HG03521 (cell line): ENCODE data around the gene METTL2B.
"Not testable (repeated sequence)": the region's sequence is repeated elsewhere in the genome, so short reads cannot be mapped to it uniquely, and the experiment has no call there.

Experiments used
- ATAC-seq: cut with Tn5 transposase; IDR thresholded peaks from one replicate; pipeline ENCODE4 v1.9.1; 2021; ENCODE audit warnings: mild to moderate bottlenecking, moderate library complexity; ENCODE audit not compliant: unreplicated experiment

The METTL2B gene

DNA sequence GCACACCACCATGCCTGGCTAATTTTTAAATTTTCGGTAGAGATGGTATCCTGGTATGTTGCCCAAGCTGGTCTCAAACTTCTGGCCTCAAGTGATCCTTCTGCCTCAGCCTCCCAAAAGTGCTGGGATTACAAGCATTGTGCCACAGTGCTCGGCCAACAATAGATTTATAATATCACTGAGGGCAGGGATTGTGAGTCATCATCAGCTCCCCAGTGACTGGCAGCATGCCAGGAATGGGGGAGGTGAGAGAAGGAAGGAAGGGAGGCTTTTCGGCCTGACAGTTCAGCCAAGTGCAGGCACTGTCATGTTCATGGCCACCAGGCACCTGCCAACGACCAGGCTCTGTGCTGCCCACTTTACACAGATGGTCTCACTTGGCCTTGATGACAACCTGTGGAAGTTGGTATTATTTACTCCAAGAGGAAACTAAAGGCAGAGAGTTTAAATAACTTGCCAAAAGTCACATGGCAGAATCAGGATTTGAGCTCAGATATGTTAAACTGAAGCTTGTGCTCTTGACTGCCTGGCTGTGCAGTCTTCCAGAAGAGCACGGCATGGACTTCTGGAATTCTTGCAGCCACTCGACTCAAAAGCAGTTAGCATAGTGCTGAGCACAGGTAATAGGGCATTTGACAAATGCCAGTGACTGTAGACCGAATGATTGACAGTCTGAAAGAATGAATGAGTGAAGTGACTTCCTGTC is 46.8 kb downstream of the METTL2B start:
- ATAC-seq: not testable (repeated sequence)

GRCh38 chr7:128523932-128524524 is 47.5 kb downstream of the METTL2B start:
- ATAC-seq: not testable (repeated sequence)

- ATAC-seq: not testable (repeated sequence)
These were observed 49.0 kb downstream of the METTL2B start for GRCh38 chr7:128525584-128525983.

GRCh38 chr7:128526062-128526466 is 49.5 kb downstream of the METTL2B start:
- not testable (repeated sequence) for ATAC-seq

DNA sequence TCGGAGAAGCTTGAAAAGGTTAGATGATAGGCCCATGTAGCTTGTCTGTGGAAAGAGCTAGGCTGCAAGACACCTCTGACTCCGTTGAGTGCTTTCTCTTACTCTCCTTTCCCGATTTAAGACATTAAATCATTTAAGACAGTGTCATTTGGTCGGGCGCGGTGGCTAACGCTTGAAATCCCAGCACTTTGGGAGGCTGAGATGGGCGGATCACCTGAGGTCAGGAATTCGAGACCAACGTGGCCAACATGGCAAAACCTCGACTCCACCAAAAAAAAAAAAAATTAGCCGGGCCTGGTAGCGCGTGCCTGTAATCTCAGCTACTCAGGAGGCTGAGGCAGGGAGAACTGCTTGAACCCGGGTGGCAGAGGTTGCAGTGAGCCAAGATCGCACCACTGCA is 52.6 kb downstream of the METTL2B start:
- ATAC-seq: not testable (repeated sequence)

- ATAC-seq: peak; percentile 6
These were observed 53.7 kb downstream of the METTL2B start for GRCh38 chr7:128530121-128530854.

GRCh38 chr7:128530855-128531104 is 54.2 kb downstream of the METTL2B start:
- no peak for ATAC-seq

- ATAC-seq: peak; percentile 58
These were observed 54.8 kb downstream of the METTL2B start for GRCh38 chr7:128531105-128531954.

- not testable (repeated sequence) for ATAC-seq
These were observed 55.5 kb downstream of the METTL2B start for GRCh38 chr7:128531955-128532478.

DNA sequence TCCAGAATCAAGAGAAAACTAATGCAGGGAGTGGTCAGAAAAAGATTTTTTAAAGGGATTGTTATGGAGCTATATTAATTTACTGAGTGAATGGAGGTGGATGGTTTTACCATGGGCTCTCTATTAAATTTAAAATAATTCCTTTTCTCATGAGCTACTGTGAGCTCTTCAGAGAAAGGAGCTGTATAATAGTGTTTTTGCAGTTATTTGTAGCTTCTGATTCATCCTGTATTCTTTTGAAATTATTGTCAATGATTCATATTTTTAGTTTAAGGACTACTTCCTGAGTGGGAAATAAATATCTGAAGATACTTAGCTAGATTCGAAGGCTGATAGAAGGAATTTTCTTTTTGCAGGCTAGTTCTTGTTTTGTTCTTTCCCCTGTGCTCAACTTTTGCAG is 56.4 kb downstream of the METTL2B start:
- ATAC-seq: not testable (repeated sequence)

GRCh38 chr7:128537410-128537809 is 60.9 kb downstream of the METTL2B start:
- not testable (repeated sequence) for ATAC-seq

DNA sequence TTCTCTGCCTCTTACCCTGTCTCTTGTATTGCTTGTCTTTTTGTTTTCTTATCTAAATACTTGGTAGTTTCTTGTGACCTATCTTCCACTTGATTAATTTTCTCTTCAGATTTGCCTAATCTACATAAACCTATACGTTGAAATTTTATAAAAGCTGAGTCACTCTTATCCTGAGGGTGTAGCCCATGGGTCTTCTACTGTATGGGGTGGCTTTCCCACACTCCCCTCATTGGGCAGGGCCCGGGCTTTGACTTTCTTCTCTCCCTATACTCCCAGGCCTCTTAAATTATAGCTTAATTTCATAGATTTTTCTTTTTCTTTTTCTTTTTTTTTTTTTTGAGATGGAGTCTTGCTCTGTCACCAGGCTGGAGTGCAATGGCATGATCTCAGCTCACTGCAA is 66.0 kb downstream of the METTL2B start:
- not testable (repeated sequence) for ATAC-seq

GRCh38 chr7:128543300-128543699 is 66.8 kb downstream of the METTL2B start:
- not testable (repeated sequence) for ATAC-seq

- ATAC-seq: not testable (repeated sequence)
These were observed 69.8 kb downstream of the METTL2B start for GRCh38 chr7:128546319-128546851.

GRCh38 chr7:128550920-128551319 is 74.4 kb downstream of the METTL2B start:
- ATAC-seq: no peak

DNA sequence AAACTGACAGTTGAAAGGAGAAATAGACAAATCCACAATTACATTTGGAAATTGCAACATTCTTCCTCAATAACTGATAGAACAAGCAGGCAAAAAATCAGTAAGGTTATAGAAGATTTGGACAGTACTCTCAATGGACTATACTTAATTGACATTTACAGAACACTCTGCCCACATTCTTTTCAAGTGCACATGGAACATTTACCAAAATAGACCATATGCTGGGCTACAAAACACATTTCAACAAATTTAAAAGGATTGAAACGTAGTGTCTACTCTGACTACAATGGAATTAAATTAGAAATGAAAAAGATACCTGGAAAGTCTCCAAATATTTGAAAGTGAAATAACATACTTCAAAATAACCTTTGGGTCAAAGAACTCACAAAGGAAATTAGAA is 77.8 kb downstream of the METTL2B start:
- ATAC-seq: not testable (repeated sequence)
